DMS153 (cell line): Measurements from ENCODE around the gene PIN1.
"Not testable (repeated sequence)": the region's sequence is repeated elsewhere in the genome, so short reads cannot be mapped to it uniquely, and the experiment has no call there.

ENCODE experiments used
- DNase-seq: peaks from one replicate; lab custom pipeline; 2025; lab: John Stamatoyannopoulos, UW

Gene PIN1

DNA sequence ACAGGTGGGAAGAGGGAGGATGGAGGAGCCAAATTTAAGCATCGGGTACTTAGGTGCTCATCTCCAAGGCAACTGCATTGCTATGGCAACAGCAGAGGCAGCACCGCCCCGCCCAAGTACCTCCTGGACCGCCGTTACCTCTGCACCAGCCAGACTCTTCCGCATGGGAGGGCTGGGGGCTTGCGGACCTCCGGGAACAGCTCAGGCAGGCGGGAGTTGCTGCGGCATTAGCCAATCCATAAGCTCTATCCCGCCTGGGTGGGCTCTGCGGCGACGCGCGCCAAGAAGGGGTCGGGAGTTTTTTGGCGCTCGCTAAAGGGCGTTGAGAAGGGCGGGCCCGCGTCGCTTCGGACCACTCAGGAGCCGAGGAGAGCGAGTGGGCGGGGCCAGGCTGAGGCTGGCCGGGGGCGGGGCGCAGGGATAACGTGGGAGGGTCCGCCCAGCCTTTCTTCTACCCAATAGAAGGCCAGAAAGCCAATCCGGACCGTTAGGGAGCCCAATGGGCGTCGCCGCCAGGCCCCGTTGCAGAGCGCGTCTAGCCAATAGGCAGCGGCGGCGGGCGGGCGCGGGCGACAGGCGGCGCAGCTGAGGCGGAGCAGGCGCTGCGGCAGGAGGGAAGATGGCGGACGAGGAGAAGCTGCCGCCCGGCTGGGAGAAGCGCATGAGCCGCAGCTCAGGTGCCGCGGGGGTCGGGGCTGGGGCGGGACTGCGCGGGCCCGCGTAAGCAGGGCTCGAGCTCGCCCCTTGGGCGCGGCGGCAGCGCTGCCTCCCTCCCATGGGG, at the start of gene PIN1:
TSS of gene PIN1 (plus strand) at position 593 of the 781 bp plus-strand sequence. CDS start at position 620, 27 bp downstream.
- DNase-seq = peak; percentile 99

DNA sequence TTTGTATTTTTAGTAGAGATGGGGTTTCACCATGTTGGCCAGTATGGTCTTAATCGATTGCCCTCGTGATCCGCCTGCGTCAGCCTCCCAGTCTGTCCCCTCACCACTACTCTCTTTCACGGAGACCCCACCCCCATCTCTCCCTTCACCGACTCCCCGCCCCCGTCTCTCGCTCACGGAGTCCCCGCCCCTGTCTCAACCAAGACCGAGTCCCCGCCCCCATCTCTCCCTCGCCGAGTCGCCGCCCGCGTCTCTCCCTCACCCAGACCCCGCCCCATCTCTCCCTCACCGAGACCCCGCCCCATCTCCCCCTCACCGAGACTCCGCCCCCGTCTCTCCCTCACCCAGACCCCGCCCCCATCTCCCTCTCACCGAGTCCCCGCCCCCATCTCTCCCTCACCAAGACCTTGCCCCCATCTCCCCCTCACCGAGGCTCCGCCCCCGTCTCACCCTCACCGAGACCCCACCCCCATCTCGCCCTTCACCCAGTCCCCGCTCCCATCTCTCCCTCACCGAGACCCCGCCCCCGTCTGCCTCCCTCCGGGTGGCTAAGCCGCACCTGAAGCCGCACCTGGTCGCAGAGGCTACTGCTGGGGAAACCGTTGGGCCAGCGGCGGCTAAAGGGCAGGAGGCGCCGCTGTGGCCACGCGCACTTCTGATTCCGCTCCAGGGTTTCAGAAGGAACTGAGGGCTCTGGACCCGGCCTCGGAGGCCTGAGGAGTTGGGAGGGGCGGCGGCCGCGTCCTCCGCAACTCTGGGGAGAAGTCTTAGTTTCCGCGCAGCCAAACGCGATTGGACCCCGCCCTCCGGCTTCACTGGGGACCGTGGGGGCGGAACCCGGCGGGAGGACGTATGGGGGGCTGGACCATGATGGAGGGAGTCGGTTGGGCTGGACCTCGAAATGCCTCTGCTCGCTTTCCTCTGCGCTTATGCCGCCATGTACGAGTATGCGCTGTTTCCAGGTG, 49.5 kb upstream of the PIN1 start:
- DNase-seq = peak; percentile 95

DNA sequence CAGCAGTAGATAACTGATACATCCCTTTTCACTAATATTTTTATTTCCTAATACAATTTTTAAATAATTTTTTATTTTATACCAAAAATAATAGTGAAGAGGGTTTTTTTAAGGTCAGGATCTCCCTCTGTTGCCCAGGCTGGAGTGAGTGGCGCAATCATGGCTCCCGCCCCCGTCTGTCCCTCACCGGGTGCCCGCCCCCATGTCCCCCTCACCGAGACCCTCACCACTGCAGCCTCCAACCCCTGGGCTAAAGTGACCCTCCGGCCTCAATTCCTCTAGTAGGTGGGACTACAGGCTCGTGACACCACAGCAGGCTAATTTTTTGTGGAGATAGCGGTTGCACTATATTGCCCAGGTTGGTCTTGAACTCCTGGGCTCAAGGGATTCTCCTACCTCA, 48.8 kb upstream of the PIN1 start:
- DNase-seq = no peak

DNA sequence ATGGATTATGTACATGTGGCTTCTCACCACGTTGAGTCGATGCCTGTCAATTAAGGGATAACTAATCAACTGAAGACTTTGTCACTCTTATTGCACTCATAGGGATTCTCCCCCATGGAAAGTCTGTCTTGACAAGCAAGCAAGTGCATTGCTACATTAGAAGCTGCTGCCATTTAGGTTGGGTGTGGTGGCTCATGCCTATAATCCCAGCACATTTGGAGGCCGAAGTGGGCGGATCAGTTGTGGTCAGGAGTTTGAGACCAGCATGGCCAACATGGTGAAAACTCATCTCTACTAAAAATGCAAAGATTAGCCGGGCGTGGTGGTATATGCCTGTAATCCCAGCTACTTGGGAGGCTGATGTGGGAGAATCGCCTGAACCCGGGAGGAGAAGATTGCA, 48.3 kb upstream of the PIN1 start:
- DNase-seq = no peak

DNA sequence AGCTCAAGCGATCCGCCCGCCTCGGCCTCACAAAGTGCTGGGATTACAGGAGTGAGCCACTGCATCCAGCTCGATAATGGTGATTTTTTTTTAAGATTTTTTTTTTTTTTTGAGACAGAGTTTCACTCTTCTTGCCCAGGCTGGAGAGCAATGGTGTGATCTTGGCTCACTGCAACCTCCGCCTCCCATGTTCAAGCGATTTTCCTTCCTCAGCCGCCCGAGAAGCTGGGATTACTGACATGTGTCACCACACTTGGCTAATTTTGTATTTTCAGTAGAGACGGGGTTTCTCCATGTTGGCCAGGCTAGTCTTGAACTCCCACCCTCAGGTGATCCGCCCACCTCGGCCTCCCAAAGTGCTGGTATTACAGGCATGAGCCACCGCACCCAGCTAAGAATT, 46.5 kb upstream of the PIN1 start:
- DNase-seq = not testable (repeated sequence)

DNA sequence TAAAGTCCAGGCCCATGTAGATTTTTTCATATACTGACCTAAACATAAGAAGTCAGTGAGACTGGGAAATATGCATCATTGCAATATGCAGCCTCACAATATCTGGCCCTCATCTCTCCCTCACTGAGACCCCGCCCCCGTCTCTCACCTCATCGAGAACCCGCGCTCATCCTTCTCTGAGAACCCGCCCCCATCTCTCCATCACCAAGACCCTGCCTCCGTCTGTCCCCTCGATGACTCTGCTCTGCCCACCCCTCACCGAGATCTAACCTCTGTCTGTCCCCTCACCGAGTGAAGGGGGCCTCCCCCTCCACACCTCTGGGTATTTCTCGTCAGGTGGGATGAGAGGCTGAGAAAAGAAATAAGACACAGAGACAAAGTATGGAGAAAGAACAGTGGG, 46.1 kb upstream of the PIN1 start:
- DNase-seq = no peak

DNA sequence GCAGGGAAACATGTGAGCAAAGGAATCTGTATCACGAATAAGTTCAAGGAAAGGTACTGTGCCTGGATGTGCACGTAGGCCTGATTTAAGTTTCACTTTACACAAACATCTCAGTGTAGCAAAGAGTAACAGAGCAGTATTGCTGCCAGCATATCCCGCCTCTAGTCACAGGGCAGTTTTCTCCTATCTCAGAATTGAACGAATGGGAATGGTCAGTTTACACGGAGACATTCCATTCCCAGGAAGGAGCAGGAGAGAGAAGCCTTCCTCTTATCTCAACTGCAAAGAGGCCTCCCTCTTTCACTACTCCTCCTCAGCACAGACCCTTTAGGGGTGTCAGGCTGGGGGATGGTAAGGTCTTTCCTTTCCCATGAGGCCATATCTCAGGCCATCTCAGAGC, 45.5 kb upstream of the PIN1 start:
- DNase-seq = not testable (repeated sequence)

DNA sequence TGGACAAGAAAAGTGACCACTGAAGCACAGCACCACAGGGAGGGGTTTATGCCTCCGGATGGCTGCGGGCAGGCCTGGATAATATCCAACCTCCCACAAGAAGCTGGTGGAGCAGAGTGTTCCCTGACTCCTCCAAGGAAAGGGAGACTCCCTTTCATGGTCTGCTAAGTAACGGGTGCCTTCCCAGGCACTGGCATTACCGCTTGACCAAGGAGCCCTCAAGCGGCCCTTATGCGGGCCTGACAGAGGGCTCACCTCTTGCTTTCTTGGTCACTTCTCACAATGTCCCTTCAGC, 44.1 kb upstream of the PIN1 start:
- DNase-seq = not testable (repeated sequence)

DNA sequence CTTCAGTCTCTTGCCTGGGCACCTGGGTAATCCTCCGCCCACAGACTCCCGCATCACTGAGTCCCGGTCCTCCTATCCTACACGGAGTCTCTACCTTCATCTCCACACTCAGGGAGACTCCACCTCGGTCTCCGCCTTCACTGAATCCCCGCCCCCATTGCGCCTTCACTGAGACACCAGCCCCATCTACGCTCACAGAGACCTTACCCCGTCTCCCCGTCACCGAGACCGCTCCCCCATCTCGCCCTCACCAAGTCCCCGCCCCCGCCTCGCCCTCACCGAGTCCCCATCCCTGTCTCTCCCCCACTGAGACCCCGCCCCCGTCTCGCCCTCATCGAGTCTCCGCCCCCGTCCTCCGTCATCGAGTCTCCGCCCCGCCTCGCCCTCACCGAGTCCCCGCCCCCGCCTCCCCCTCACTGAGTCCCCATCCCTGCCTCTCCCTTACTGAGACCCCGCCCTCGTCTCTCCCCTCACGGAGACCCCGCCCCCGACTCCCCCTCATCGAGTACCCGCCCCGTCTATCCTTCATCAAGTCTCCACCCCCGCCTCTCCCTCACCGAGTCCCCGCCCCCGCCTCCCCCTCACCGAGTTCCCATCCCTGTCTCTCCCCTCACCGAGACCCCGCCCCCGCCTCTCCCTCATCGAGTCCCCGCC, 43.4 kb upstream of the PIN1 start:
- peak; percentile 94 for DNase-seq

DNA sequence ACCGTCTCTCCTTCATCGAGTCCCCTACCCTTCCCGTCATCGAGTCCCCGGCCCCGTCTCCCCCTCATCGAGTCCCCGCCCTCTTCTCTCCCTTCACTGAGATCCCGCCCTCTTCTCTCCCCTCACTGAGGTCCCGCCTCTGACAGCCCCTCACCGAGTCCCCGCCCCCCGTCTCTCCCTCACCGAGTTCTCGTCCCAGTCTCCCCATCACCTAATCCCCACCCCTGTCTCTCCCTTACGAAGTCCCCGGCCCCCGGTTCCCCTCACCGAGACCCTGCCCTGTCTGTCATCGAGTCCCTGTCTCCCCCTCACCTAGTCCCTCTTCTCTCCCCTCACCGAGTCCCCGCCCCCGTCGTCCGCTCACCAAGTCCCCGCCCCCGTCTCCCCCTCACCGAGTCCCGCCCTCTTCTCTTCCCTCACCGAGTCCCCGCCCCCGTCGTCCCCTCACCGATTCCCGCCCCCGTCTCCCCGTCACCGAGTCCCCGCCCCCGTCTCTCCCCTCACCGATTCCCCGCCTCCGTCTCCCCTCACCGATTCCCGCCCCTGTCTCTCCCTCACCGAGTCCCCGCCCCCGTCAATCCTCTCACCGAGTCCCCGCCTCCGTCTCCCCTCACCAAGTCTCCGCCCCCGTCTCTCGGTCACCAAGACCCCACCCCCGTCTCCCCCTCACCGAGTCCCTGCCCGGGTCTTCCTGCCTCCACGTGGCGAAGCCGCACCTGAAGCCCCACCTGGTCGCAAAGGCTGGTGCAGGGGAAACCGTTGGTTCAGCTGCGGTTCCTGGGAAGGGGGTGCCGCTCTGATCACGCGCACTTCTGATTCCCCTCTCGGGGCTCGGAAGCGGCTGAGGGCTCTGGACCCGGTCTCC, 42.7 kb upstream of the PIN1 start:
- peak; percentile 92 for DNase-seq

DNA sequence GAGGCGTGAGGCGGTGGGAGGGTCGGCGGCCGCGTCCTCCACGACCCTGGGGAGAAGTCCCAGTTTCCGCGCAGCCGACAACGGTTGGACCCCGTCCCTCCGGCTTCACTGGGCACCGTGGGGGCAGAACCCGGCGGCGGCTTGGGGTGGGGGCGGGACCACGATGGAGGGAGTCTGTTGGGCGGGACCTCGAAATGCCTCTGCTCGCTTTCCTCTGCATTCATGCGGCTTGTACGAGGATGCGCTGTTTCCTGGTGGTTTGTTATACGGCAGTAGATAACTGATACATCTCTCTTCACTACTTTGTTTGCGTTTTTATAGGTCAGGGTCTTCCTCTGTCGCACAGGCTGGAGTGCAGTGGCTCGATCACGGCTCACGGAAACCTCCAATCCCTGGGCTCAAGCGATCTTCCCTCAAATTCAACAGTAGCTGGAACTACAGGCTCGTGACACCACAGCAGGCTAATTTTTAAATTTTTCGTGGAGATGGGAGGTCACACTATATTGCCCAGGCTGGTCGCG, 42.0 kb upstream of the PIN1 start:
- DNase-seq = no peak

DNA sequence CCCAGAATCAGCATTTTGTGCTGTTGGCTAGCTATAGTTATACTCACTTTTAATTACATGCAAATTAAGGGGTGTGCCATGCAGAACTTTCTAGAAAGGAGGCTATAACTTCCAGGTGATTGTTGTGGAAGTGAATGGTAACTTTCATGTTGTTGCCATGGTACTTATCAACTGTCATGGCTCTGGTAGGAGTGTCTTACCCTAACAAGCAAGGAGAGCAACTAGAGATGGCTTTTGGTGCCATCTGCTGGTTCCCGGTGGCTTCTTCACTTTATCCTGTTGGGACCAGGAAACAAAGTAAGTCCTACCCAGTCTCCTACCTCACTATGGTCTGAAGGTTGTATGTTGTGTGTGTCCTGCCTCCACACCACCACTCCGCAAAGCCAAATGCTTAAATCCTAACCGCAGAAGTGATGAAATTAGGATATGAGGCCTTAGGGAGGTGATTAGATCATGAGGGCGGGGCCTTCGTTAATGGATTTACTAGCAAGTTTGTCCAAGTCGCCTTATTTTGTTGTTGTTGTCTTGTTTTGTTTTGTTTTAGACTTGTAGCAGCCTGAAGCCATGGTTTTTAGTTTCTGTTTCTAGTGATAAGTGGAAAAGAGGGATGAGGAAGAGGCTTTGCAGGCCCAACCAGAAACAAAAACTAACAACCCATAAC, 38.9 kb upstream of the PIN1 start:
- peak; percentile 83 for DNase-seq

DNA sequence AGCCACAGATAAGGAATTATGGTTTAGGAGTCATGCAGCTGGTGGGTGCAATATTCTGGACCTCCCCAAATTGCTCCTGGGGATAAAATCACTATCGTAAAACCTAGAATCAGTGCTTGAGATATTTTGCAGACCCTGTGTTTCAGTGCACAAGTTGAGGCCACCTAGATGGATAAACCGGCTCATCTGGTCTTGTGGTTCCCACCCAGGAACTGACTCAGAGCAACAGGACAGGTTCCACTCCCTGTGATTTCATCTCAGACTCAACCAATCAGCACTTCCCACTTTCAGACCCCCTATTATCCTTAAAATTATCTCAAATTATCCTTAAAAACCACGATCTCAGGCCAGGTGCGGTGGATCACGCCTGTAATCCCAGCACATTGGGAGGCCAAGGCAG, 37.2 kb upstream of the PIN1 start:
- DNase-seq = no peak

DNA sequence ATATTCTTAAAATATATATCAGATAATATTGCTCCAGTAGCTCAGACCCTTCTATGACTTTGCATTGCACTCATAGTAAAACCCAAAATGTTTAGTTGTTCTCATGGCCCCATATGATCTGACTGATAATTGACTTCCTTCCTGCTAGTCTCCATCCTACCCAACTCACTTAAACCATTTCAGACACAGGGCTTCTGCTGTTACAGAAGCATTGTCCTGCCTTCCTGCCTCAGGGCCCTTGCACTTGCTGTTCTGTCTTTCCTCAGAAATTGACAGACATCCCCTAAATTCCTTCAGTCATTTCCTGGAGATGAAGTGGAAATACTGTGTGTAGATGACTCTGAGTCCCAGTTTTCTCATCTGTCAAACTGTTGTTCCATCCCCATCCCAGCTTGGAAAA, 36.0 kb upstream of the PIN1 start:
- no peak for DNase-seq

DNA sequence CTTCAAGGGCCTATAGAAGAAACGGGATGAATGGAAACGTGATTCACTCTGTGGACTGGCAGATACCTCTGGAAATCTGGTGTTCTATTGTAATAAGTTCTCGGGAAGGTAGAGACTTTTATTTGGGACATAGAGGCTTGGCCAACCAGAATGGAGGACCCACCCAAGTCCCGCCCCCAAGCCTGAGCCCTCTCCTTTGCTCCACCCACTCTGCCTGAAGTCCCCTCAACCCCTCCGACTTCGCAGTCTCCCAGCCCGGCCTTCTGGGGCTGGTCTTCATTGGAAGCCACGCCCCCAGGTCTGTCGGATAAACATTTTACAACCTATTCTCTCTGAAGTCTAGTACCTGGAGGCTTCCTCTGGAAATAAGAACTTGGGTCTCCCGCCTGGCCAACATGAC, 33.1 kb upstream of the PIN1 start:
- no peak for DNase-seq

DNA sequence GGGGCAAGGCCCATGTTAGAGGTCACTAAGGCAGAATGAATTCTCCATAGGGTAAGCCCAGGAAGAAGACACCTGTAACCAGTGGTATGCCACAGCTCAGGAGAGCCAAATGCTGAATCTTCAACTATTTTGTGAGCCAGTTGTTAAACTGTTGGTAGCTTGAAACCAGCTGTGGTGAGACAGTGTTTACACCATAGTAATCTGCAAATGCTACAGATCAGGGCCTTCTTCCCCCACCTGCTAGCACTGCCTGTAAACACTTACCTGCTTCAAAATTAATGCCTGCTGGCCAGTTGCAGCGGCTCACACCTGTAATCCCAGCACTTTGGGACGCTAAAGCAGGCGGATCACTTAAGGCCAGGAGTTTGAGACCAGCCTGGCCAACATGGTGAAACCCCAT, 28.3 kb upstream of the PIN1 start:
- no peak for DNase-seq

DNA sequence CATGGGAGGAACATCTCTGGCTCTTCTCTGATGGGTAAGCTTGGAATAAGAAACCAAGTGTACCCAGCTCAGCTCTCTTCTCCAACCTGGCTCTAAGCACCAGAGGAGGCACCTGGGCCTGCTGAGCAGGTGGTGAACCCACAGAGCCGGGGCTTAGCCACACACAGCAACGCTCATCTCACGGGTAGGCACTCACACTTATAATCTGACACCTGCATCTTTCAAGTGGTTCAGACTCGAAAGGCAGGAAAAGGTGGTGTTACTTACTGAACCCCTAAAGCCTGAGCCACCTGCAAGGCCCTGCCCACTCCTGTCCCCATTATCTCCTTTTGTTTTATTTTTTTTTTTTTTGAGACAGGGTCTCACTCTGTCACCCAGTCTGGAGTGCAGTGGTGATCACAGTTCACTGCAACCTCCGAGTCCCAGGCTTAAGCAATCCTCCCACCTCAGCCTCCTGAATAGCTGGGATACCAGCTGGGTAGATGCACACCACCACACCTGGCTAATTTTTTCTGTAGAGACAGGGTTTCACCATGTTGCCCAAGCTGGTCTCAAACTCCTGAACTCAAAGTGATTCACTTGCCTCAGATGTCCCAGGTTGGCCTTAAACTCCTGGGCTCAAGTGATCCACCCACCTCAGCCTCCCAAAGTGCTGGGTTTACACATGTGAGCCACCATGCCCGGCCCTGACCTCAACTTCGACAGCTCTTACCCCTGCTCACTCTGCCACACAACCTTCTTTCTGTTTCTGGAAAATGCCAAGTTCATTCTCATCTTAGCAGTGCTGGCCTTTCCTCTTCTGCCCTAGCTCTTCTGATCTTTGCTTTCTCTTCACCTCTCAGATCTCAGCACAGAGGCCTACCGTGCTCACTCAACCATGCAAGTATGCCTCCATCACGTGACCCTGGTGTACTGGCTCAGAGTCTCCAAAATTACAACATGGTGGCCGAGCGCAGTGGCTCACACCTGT, 26.0 kb upstream of the PIN1 start:
- DNase-seq = no peak

DNA sequence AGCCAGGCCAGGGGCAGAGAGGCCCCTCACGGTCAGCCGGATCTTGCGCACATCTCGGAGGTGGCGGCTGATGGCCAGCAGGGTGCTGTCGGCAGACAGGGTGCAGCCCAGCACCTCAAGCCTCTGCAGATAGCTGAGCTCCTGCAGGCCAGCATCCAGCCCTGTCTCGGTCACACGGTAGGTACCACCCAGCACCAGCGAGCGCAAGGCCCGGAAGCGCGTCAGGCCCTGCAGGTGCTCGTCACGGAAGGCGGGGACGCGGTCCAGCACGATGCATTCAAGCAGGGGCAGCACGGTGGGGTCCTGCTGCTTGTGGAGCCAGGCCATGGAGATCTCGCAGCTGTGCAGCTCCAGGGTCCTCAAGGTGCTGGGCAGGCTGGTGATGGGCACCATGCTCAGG, 24.0 kb upstream of the PIN1 start:
- no peak for DNase-seq

DNA sequence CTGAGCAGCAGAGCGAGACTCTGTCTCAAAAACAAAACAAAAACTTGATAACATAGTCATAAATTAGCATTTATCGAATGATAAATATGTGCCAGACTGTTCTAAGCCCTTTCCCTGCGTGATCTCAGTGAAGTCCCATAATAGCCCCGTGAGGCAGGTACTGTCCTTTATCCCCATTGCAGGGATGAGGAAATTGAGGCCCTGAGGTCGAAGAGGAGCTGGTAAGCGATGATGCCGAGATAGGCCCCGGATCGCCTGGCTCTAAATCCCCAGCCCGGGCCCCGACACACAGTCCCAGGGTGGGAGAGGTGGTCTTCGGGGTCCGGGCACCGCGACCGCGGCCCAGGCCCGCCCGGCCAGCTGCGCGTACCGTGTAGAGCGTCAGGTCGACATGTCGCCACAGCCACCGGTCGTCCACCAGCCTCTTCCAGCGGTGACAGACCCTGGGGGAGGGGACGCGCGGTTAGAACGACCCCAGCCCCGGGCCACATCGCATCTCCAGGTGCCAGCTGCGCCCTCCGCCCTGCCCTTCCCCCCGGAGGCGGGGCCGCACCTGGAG, 16.9 kb upstream of the PIN1 start:
- DNase-seq = no peak
